ENCODE results near the gene C12orf60.

DNA sequence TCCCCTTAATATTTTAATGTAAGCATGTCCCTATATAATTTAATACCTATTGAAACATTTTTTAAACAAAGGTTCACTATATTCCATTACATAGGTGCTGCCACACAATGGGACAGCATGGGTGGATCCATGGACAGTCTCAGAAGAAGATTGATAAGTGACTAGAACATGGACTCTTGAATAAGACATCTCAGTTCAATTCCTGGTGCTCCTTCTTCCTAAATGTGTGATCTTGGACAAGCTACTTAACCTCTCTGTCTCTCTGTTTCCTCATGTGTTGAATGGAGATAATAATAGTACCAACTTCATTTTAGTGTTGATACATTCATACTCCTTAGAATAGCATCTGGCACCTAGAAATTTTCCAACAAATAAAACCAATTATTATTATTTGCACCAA lies 40.9 kb downstream of the C12orf60 start:
- TF ChIP-seq CTCF (IDR thresholded peaks at IDR 0.05) (no peak), POLR2A (IDR thresholded peaks at IDR 0.05) (no peak)
